Stimulated activated CD4-positive, alpha-beta T cell treated with anti-CD3 and anti-CD28 coated beads, Interleukin-4, amount 100 ng/mL, for 48 hours (primary cell): ENCODE results near the gene ZXDC.

Experiments
- DNase-seq, 2 donors: peaks; one replicate each; pipeline ENCODE4 v3.0.0-alpha.2; 2020; ENCODE audit warnings: low read depth in 2 of 2

Gene ZXDC

GRCh38 chr3:126394179-126394976 is 81.3 kb downstream of the ZXDC start, which contains the start of gene CFAP100:
CFAP100 (plus strand) TSS chr3:126394909; CDS start chr3:126396001, 1,092 bp downstream.
- DNase-seq, result no peak

- DNase-seq, result no peak
Observed at GRCh38 chr3:126393563-126393962, 82.1 kb downstream of the ZXDC start.

- no peak for DNase-seq
Observed at GRCh38 chr3:126392246-126392645, 83.4 kb downstream of the ZXDC start.

- no peak for DNase-seq
Observed at GRCh38 chr3:126391631-126392030, 84.1 kb downstream of the ZXDC start.

GRCh38 chr3:126390751-126391150 is 84.9 kb downstream of the ZXDC start:
- no peak for DNase-seq

GRCh38 chr3:126390201-126390600 is 85.5 kb downstream of the ZXDC start:
- no peak for DNase-seq

- no peak for DNase-seq
Observed at GRCh38 chr3:126389794-126390146, 85.9 kb downstream of the ZXDC start.

GRCh38 chr3:126389112-126389793 is 86.4 kb downstream of the ZXDC start:
- peak; percentile 29 to 36 for DNase-seq
